NOMO-1 treated with DMSO at 0.1 percent for 48 hours (cell line): ENCODE measurements around the gene LPXN.

Experiments
- DNase-seq: peaks from one replicate; lab custom pipeline; 2025; ENCODE audit not compliant: unreplicated experiment; lab: John Stamatoyannopoulos, UW

Gene LPXN

DNA sequence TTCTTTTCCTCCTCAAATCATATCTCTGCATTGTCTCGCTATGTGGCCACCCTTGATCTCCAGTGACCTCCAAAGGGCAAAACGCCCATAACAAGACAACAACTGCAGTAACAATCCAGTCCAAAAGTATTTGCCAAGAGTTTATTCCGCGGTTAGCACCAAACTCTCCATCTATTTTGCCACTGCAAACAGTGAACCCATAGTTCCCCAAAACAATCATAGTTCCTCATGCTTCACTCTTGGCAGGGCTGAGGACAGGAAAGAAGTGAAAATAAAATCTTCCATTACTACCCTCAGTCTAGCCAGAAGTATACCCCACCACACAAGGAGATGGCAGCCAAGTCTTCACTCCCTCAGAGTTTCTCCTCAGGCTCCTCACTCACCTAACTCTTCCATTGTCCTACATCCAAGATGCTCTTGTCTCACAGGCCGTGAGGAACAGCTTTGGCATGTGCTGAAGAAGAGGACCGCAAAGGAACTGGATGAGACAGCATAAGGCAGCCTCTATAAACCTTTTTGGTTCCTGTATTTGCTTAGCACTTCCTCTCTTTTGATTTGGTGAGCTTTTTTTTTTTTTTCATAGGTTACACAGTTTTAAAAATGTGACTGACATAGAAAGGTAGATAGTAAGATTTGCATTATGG lies at the start of gene LPXN:
Gene LPXN (minus strand): TSS at position 480 of the 644 bp plus-strand sequence. CDS start 84 bp downstream, at position 396.
- peak; percentile 91 for DNase-seq

DNA sequence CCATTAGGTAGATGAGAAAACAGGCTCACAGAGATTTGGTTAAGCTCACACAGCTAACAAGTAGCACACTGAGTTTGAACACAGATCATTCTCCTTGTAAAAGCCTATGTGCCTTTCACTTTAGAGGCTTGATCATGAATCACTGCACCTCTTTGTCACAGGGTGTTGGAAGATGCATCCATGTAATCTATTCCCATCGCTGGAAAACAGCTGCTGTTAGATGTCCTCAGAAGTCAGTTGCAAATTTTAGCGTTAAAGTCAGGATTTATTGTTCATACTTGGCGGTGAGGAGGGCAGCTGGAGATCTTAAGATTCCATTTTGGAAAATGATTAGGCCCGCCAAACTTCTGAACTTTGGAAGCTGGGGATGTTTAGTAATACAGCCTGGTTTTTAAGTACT lies 49.4 kb upstream of the LPXN start:
- no peak for DNase-seq

DNA sequence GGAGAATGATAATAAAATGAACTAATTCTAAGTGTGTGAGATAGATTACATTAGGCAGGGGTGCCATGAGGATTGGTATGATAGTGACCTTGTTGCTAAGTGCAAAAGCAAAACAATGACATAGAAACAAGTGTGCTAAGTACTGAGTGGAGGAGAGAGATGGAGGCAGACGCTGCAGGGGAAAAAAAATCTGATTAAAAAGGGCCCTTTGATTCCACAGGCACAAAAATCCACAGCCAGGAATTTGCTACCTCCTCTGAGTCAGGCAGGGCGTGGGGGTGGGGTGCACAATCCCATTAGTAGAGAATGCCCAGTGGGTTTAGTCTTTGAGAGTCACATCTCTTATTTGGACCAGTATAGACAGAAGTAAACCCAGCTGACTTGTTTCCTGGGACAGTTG lies 46.7 kb upstream of the LPXN start, which contains the start of gene CNTF:
Gene CNTF (plus strand): TSS at position 322 of the 400 bp plus-strand sequence. CDS start 88 bp downstream, outside the sequence.
- no peak for DNase-seq

DNA sequence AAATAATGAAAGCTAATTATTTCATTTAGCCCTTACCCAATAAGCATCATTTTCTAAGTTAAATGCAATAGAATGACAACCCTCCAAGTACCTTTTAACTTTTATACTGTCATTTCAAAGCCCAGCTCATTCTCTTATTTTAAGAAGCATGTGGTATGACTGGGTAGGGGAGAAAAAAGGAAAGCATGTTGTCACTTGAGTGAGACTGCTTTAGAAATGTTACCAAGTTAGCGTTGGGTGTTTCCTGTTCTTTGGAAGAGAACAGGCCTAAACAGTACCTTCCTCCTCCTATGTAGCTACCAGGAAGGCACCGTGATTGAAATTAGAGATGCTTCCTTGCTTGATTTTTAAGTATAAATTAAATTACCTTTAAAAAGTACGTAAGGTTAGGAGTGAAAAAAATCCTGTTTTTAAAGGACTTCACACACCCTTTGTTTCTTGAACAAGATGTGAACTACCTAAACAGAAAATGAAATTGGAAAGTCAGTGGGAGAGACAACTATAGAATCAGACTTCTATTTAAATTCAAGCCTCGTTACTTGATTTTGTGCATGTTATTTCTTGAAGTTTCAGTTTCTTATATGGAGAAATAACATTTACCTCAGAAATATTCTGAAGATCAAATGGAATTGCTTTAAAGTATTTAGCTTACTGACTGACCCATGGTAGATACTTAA lies 46.1 kb upstream of the LPXN start:
- no peak for DNase-seq

DNA sequence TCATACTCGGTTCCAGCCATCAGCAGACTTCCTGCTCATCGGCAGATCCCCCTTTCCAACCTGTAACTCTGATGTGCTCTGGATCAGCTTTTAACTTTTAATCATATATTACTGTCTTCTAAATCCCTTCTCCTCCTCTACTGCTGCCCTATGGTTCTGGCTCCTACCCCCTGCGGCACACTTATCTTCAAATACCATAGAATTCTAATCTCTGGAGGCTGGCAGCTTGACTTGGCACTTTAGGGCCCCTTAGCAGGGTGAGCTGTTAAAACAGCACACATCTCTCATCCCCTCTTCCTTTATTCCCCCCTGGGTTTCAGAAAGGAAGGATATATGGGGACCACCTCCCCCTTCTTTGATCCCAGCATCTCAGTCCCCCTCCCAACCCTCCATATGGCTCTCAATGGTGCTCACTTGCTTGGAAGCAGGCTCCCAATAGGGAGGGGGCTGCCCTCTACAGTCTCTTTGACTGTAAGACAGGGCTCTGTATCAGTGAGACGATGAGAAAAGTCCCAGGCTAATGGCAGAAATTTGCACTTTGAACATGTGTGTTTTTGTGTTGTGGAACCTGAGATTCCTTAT lies 42.4 kb upstream of the LPXN start:
- no peak for DNase-seq

DNA sequence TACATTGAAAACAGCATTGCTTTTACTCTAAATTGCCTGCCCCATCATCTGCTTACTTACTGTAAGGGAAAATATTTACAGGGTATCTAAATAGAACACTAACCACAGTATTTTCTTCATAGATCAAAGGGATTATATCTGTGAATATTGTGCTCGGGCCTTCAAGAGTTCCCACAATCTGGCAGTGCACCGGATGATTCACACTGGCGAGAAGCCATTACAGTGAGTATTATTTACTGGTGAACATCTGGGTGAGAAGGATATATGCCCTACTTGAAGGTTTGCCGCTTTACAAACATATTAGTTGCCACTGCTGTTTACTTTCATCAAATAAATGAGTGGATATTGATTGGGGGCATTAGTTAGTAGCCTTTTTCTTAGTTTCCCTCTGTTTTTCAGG lies 40.9 kb upstream of the LPXN start:
- DNase-seq: no peak

DNA sequence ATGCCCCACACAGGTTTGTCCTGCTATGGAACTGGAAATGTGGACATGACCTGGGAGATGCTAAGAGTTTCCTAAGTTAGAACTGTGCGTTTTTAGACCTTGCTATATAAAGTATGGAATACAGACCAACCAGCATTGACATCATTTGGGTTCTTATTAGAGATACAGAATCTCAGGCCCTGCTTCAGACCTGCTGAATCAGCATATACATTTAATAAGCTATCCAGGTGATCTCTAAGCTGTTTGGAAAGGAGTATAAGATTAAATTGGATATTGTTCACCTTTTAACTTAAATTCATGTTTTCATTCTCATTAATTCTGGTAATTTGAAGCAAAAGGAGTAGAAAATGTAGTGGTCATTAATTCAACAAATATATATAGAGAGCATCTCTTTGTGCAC lies 39.9 kb upstream of the LPXN start:
- no peak for DNase-seq

DNA sequence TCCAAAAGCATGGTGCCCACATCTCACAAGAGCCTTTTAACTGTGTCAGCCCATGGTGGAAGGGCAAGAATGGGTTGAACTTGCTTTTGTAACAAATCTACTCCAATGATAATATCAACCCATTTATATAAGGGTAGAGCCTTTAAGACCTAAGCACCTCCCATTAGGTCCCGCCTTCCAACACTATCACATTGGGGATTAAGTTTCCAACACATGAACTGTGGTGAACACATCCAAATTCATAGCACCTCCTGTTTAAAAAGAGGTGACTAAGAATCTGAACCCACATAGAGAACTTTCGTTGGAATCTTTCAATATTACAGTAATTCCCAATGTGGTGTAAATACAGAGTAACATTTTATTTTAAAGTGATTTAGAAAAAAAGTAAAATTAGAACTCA lies 37.6 kb upstream of the LPXN start:
- DNase-seq: no peak

DNA sequence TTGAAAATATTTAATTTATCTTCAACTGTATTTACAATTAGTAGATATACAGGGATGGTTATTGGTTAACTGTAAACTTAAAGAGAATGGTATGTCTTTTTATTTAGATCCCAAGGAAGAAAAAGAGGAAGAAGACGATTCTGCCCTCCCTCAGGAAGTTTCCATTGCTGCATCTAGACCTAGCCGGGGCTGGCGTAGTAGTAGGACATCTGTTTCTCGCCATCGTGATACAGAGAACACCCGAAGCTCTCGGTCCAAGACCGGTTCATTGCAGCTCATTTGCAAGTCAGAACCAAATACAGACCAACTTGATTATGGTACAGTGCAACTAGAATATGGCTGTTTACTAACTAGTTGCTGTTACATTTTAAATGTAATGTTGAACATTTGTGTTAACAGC lies 34.1 kb upstream of the LPXN start:
- no peak for DNase-seq

DNA sequence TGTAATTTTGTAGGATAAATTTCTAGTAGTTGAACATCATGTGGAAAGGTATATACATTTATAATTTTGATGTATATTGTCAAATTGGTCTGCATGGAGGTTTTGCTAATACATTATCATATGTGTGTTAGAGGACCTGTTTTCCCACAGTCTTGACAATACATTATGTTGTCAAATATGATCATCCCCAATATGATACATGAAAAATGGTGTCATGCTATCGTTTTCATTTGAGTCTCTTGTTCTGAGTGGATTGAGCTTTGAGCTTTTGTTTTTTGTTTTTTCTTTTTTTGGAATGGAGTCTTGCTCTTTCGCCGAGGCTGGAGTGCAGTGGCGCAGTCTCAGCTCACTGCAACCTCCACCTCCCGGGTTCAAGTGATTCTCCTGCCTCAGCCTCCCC lies 32.7 kb upstream of the LPXN start:
- DNase-seq: no peak

DNA sequence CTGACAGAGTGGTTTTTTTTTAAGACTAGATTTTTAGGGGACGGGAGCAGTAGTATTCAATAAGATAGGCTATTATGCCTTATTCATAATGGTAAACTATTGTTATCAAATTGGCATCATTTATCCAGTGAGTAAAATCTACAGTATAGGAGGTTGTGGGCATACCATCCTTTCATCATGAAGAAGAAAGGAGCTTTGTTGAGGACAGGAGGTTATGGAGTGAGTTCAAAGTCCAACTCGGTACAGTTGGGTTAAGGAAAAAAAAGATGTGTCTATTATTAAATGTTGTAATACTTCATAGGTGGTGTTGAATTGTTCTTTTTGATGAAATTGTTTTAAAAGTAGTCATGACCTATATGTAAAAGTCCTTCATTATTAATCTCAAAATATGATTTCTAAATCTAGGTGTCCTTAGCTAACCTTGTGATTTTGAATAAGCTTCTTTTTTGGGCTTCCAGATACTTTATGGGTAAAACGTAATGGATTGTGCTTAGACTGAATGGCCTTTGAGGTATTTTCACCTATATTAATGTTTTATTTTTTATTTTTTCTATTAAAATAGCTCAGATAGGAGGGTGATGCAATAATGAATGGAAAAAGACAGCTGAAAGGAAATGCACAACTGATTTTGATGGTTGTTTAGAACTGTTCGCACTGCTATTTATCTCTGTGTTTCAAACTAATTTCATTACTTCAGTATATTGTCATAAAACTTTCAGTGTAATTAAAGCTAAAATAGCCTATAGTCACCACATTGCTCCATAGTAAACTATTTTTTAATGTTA lies 31.5 kb upstream of the LPXN start:
- DNase-seq: no peak

DNA sequence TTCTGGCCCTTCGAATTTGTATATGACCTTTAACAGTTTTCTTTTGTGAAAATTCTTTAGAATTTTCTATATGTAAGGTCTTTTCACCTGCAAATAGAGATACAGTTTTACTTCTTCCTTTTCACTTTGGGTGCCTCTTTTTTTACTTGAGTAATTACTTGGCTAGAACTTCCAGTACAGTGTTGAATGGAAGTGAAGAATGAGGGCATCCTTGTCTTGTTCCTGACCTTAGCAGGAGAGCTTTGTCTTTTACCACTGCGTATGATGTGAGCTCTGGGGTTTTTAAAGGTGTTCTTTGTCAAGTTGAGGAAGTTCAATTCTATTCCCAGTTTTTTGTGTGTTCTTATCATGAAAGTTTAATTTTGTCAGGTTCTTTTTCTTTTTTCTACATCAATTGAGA lies 24.9 kb upstream of the LPXN start:
- no peak for DNase-seq

DNA sequence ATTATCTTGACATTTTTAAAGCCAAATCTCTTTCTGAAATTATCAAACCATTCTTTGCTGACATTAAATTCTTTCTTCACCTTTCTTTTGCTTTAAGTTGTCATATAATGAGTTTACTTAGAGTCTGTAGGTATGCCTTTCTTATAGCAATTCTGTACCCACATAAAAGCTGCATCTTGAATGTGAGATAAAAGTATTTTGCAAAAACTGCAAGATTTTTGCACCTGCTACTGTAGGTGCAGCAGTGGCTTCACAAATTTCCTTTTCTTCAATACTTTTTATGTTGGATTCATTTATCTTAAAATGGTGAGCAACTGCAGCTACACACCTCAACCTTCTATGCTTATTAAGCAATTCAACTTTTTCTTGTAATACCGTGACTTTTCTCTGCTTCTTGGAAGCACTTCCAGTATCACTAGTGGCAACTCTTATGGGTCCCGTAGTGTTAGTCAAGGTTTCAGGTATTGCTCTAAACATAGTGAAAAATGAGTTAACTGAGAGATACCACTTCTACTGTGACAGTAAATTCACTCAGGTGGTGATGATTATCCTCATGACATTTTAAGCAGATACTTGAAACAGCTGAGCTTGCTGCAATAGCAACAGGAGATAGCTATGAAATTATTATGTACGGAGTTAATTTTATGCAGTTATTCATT lies 22.0 kb upstream of the LPXN start:
- DNase-seq: no peak

DNA sequence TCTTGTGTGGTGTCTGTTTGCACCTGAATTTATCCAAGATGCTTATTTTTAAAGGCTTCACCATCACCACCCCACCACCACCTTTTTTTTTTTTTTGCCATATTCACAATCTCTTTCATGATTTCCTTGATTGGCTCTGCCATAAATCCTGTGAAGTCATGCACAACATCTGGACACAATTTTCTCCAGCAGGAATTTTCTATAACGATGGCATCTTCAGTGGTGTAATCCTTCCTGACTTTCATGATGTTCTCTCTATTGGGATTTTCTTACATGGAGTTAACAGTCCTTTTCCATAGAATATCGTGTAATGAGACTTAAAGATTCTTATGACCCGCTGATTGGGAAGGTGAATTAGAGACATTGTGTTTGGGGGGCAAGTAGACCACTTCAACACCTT lies 21.0 kb upstream of the LPXN start:
- DNase-seq: no peak

DNA sequence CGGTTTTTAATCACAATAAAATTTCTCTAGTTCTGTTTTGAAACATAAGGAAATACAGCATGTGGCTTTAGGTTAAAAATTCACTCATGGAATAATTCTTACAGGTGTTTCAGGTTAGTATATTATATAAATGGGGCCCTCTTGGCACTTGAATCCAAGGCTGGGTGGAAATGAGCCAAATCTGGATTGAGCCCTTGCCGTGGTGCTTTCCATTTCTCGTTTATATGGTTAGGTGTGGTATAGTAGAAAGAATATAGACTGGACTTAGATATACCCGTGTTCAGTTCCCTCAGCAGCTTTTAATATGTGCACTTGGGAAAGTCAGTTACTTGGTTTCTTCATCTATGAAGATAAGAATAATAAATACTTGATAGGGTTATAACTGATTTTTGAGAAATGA lies 19.2 kb upstream of the LPXN start:
- DNase-seq: no peak

DNA sequence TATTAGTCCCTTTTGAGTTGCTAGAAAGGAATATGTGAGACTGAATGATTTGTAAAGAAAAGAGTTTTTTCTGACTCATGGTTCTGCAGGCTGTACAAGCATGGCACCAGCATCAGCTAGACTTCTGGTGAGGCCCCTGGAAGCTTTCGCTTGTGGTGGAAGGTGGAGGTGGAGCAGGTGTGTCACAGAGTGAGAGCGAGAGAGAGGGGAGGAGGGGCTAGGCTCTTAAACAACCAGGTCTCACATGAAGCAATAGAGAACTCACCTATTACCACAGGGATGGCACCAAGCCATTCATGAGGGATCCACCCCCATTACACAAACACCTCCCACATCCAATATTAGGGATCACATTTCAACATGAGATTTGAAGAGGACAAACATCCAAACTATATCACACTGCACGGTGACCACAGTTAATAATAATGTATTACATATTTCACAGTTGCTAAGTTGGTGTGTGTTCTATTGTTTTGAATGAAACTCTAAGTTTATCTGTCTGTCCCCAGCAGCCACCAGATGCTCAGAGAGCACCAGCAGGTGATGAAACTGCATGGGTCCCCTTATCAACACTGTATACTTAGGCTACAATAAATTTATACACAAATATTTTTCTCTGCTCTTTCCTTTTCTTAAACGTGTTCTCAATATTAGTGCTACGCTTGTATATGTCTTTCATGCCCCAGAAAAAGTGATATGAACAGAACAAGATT lies 17.3 kb upstream of the LPXN start:
- no peak for DNase-seq

DNA sequence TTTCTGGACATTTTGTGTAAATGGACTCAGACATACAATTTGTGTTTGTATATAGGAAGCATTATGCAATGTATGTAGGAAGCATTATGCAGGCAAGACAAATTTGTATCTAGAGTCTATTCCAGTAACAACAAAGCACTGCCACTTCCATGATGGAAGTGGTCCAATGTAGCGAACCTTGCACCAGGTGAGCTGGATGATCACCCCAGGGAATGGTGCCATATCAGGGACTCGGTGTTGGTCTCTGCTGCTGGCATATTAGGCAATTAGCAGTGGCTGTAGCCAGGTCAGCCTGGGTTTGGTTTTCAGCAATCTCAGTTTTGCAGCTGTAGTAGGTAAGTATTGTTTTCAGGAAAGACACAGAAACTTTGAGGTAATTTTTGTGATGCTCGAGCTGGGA lies 16.0 kb upstream of the LPXN start:
- no peak for DNase-seq

DNA sequence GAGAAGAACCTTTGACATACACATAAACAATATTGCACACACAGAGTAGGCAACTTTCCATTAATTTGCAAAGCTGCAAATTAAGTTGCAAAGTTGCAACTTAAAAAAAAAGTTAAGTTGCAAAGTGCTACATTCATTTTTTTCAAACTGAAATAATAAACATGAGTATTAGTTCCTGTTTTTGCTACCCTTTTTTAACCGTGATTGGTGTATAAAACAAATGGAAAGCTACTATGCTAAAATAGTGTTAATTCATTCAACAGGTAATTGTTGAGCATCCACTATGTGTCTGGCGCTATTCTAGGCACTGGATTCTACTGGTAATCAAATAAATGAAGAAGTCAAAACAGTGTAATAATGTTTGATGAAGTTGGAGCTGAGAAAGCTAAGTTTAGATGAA lies 11.3 kb upstream of the LPXN start:
- DNase-seq: peak; percentile 15

DNA sequence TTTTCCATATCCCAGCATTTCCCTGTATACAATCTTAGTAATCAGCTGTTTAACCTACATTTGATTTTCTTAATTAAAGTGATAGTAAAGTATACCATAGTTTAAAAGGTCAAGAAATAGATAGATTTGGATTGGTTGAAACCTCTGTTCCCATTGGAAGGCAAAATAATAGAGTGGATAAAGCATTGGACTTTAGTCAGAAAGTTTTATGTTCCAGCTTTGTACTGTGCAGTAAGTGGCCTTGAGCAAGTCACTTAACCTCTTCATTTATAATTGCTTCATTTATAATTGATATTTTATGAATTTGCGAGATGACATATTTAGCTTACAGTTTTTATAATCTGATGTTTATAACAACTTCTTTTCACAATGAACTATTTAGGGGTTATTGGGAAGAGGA lies 6.8 kb upstream of the LPXN start:
- DNase-seq: no peak

DNA sequence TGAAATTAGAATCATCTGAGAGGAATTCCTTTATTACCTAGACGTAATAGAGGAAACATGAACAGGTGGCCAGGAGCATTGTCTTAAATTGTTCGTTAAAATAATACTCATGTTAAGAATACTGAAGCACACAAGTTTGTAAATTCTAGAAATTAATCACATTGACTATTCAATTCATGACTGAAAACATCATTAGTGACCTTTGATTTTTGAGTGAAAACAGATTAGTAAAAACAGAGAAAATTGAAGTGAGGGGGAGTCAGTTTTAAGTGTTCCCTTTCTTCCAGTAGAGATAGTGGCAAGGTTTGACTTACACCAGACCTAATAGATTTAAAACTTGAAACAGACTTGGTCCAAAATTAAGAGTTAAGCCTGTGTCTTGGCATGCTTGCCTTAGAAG lies 4.7 kb upstream of the LPXN start:
- DNase-seq: no peak
